HCT116 (cell line): ENCODE results near the gene S100PBP.

Experiments
- CEBPB ChIP-seq: IDR thresholded peaks from 2 replicates; pipeline ENCODE4 v1.6.1; 2012; ENCODE audit warnings: low read depth
- EZH2 ChIP-seq: fragments of 200-600 bp; sonication (generic); IDR thresholded peaks from 2 replicates; pipeline ENCODE4 v1.6.1; 2017; ENCODE audit warnings: antibody characterized with exemption, mixed run types
- YY1 ChIP-seq: IDR thresholded peaks from 2 replicates; pipeline ENCODE4 v1.6.1; 2011; ENCODE audit warnings: low read length, low read depth, moderate library complexity, mild to moderate bottlenecking; ENCODE audit not compliant: insufficient replicate concordance; ENCODE audit errors: extremely low read depth
- TF ChIP-seq, protein P1 (sequence below), 3 experiments: fragments of 200-600 bp in 1 of 3; sonication (generic) in 1 of 3; IDR thresholded peaks in 2 of 3; conservative IDR thresholded peaks in 1 of 3; 2 replicates each; pipeline ENCODE4 v1.5.1; 2012 to 2017; ENCODE audit warnings: low read depth in 2 of 3, low read length in 2 of 3, antibody characterized with exemption in 1 of 3, borderline replicate concordance in 1 of 3, control low read depth in 1 of 3, mild to moderate bottlenecking in 1 of 3, mixed read lengths in 1 of 3, mixed run types in 1 of 3, moderate library complexity in 1 of 3; ENCODE audit not compliant: insufficient read depth in 1 of 3
- TF ChIP-seq, protein P2 (sequence below): IDR thresholded peaks from 2 replicates; pipeline ENCODE4 v1.6.1; 2012
- TF ChIP-seq, protein P3 (sequence below): IDR thresholded peaks from 2 replicates; pipeline ENCODE4 v1.6.1; 2012; ENCODE audit warnings: low read depth

DNA sequence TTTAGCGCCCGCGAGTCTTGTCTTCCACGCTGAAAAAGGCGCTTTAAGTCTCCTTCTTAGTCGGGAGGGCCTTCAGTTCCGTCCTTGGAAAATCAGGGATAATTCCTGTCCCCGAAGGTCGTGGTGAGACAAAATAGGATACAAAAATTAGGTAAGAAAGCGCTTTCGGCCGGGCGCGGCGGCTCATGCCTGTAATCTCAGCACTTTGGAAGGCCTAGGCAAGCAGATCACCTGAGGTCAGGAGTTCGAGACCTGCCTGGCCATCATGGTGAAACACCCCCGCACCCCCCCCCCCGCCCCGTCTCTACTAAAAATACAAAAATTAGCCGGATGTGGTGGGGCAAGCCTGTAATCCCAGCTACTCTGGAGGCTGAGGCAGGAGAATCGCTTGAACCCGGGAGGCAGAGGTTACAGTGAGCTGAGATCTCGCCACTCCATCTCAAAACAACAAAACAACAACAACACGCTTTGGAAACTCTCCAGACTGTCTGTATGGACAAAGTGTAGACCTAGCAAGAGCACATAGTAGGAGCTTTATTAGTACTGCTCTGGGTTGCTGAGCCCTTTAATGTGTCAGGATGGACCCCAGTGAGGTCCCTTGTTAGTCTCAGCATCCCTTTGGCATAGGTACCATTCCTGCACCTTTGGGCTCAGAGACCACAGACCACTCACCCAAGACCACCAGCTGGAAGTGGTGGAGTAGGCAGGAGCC lies 84.5 kb downstream of the S100PBP start:
- TF ChIP-seq, protein P1, sequence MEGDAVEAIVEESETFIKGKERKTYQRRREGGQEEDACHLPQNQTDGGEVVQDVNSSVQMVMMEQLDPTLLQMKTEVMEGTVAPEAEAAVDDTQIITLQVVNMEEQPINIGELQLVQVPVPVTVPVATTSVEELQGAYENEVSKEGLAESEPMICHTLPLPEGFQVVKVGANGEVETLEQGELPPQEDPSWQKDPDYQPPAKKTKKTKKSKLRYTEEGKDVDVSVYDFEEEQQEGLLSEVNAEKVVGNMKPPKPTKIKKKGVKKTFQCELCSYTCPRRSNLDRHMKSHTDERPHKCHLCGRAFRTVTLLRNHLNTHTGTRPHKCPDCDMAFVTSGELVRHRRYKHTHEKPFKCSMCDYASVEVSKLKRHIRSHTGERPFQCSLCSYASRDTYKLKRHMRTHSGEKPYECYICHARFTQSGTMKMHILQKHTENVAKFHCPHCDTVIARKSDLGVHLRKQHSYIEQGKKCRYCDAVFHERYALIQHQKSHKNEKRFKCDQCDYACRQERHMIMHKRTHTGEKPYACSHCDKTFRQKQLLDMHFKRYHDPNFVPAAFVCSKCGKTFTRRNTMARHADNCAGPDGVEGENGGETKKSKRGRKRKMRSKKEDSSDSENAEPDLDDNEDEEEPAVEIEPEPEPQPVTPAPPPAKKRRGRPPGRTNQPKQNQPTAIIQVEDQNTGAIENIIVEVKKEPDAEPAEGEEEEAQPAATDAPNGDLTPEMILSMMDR (IDR thresholded peaks at IDR 0.05 in 2 of 3, conservative IDR thresholded peaks at IDR 0.05 in 1 of 3; ENCODE audit: borderline replicate concordance in 1 of 3, insufficient read depth in 1 of 3, low read depth in 2 of 3, low read length in 2 of 3) = no peak
- TF ChIP-seq YY1 = no peak
- no peak for TF ChIP-seq CEBPB
- no peak for TF ChIP-seq EZH2
- TF ChIP-seq, protein P2, sequence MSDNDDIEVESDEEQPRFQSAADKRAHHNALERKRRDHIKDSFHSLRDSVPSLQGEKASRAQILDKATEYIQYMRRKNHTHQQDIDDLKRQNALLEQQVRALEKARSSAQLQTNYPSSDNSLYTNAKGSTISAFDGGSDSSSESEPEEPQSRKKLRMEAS = no peak
- TF ChIP-seq, protein P3, sequence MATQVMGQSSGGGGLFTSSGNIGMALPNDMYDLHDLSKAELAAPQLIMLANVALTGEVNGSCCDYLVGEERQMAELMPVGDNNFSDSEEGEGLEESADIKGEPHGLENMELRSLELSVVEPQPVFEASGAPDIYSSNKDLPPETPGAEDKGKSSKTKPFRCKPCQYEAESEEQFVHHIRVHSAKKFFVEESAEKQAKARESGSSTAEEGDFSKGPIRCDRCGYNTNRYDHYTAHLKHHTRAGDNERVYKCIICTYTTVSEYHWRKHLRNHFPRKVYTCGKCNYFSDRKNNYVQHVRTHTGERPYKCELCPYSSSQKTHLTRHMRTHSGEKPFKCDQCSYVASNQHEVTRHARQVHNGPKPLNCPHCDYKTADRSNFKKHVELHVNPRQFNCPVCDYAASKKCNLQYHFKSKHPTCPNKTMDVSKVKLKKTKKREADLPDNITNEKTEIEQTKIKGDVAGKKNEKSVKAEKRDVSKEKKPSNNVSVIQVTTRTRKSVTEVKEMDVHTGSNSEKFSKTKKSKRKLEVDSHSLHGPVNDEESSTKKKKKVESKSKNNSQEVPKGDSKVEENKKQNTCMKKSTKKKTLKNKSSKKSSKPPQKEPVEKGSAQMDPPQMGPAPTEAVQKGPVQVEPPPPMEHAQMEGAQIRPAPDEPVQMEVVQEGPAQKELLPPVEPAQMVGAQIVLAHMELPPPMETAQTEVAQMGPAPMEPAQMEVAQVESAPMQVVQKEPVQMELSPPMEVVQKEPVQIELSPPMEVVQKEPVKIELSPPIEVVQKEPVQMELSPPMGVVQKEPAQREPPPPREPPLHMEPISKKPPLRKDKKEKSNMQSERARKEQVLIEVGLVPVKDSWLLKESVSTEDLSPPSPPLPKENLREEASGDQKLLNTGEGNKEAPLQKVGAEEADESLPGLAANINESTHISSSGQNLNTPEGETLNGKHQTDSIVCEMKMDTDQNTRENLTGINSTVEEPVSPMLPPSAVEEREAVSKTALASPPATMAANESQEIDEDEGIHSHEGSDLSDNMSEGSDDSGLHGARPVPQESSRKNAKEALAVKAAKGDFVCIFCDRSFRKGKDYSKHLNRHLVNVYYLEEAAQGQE = no peak
